ENCODE data around the gene SRCAP. TPM values are rescaled to one million over a fixed set of nuclear protein-coding genes. Genes with fewer than 3 reads are reported as not detected.
A peak's percentile ranks its signal among the peaks of the same experiment; 100 is the strongest.

The SRCAP gene
- total RNA-seq, 1 donor from 2014 or later = 91.6 TPM

DNA sequence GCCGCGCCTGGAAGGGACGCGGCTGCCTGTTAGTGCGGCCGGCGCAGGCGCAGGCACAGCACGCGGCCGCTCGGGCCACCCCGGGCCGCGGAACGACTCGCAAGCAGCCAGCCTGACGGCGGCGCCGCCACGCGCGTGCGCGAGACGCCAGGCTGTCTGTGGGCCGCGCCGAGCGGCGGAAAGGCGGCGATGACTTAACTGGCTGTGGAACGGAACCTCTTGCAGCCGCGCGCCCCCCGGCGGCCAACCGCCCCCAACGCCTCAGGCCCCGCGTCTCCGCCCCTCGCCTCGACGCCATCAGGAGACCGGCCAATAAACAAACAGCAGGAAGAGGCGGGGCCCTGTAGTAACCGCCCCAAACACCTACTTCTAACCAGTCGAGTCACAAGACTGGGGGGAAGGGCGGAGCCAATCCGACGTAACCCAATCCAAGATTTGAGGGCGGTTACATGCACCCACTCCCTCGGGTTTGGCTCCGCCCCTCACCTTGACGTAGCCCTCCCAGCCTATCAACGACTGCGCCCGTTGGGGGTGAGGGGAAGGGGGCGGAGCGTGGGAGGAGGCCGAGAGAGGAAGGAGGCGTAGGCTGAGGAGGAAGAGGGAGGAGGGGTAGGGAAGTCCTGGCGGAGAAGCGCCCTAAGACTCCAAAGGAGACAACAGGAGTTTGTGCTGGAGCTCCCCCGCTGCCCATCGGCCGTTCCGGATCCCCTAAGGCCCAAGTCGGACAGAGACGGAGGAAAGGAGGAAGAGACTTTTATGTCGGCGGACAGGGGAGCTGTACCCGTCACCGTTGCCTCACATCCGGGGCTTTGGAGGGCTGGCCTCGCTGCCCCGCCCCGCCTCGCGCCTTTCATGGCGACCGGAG lies 40.9 kb upstream of the SRCAP start, which contains the start of gene FBRS:
TSS of gene FBRS (plus strand) at position 566 of the 865 bp plus-strand sequence. CDS start 1,088 bp downstream, outside the sequence.
- Mint-ChIP-seq H3K36me3 (ENCODE audit: low read depth) (peaks cover 62% of the 10 kb centered on the region), H3K27me3 (no peaks in the 10 kb centered on the region), H3K4me3 (peak within 1 kb of the TSS; percentile 94), H3K4me1 (peaks cover 38% of the 10 kb centered on the region), H3K27ac (peak within 1 kb of the TSS; percentile 100), H3K9me3 (no peaks in the 10 kb centered on the region)
- intact Hi-C loops (cut with micrococcal nuclease) = loop anchor here (1.0 to 10.0 kb wide), 15 partner anchors 8 to 1217 kb away; partner anchors contain the start of genes CFAP119, HIRIP3, INO80E and PHKG2
- DNase-seq = peak; percentile 100

DNA sequence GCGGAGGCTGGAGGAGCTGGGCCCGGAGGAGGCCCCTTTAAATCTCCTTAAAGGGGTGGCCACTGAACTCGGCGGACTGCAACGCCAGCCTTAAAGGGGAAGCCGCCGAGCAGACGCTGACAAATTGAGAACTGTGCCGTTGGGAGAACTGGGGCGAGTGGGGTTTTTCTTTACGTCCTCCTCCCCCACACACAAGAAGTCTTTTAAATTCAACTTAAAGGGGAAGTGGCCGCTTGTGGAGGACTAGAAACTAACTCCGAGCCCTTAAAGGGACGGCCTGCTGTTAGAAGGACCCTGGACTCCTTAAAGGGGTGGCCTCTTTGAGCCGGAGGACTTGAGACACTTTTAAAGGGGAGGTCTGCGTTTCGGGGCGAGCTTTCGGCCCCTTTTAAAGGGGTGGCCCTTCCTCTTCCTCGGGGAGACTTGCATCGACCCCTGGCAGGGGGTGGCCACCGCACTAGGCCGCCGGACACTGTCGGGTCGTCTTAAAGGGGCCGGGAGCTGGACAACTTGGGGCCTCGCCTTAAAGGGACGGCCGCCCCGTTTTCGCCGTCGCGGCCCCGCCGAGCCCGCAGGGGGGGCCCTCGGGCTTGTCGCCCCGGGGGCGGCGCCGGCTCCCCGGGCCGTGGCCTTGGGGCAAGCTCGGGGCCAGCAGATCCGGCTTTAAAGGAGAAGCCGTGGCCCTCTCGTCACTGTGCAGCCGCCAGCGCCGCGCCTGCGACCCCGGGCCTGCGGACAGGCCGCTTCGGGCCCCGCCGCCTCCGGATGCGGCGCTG lies 40.1 kb upstream of the SRCAP start:
- H3K4me3 Mint-ChIP-seq = peak overlapping the region; percentile 94
- no peaks in the 10 kb centered on the region for H3K9me3 Mint-ChIP-seq
- H3K36me3 Mint-ChIP-seq (ENCODE audit: low read depth) = peaks cover 69% of the 10 kb centered on the region
- DNase-seq = no peak
- intact Hi-C loops (cut with micrococcal nuclease) = loop anchor here (1.0 to 10.0 kb wide), 15 partner anchors 9 to 1216 kb away; partner anchors contain the start of genes CFAP119, HIRIP3, INO80E and PHKG2
- no peaks in the 10 kb centered on the region for H3K27me3 Mint-ChIP-seq
- peak overlapping the region; percentile 100 for H3K27ac Mint-ChIP-seq
- H3K4me1 Mint-ChIP-seq = peaks cover 45% of the 10 kb centered on the region

- H3K4me3 Mint-ChIP-seq = peak overlapping the region; percentile 99
- peaks cover 64% of the 10 kb centered on the region for H3K36me3 Mint-ChIP-seq (ENCODE audit: low read depth)
- H3K4me1 Mint-ChIP-seq = peaks cover 41% of the 10 kb centered on the region
Measured at GRCh38 chr16:30659507-30660423, 39.2 kb upstream of the SRCAP start.

DNA sequence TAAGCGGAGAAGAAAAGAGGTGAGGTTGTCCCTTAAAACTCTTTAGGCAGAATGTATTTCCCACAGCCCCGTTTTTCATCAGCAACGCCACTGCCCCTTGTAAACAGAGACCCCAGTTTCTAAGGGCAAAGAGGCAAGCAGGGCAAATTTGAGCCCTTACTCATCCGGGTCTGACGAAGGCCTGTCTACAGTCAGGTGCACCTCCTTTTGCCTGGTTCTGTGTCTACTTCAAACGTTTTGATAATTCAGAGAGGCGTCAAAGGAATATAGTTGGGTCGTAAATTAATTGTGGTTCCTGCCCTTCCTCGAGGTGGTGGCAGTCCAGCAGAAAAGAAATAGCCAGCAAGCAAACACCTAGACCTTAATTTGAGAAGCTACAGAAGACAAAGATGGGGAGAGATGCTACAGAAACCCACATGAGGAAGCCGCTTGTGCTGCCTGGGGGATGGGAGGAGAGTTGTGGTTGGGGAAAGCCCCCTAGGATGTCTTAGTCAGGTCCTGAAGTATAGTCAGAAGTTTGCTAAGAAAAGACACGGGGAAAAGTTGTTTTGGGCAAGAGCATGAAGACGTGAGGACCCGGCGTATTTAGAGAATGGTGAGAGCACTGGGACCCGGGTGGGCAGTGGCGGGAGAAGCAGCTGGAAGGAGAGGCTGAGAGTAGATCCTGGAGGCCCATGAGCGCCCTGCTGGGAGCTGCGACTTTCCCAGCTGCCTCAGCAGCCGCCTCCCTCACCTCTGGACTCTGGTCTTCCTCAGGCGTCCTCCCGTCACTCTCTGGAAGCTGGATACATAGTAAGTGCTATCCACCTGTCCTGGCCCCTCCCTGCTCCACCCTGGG lies 38.3 kb upstream of the SRCAP start:
- no peaks in the 10 kb centered on the region for H3K9me3 Mint-ChIP-seq
- peak; percentile 93 for DNase-seq
- no peaks in the 10 kb centered on the region for H3K27me3 Mint-ChIP-seq
- peak overlapping the region; percentile 99 for H3K4me3 Mint-ChIP-seq
- peaks cover 66% of the 10 kb centered on the region for H3K36me3 Mint-ChIP-seq (ENCODE audit: low read depth)
- H3K27ac Mint-ChIP-seq = peak overlapping the region; percentile 97
- intact Hi-C loops (cut with micrococcal nuclease) = loop anchor here (1.0 kb wide), 1 partner anchor 34 kb away; no protein-coding TSS in a partner anchor
- peaks cover 42% of the 10 kb centered on the region for H3K4me1 Mint-ChIP-seq

More at GRCh38 chr16:30659507-30660423, 39.2 kb upstream of the SRCAP start:
- Mint-ChIP-seq H3K9me3 (no peaks in the 10 kb centered on the region), H3K27ac (peak overlapping the region; percentile 97), H3K27me3 (no peaks in the 10 kb centered on the region)
- peak; percentile 83 for DNase-seq
- intact Hi-C loops (cut with micrococcal nuclease) = loop anchor here (1.0 to 10.0 kb wide), 9 partner anchors 35 to 1215 kb away; partner anchors contain the start of genes CFAP119, HIRIP3, INO80E and PHKG2

GRCh38 chr16:30662449-30662848 lies 36.5 kb upstream of the SRCAP start:
- intact Hi-C loops (cut with micrococcal nuclease) = no loop called here
- peaks cover 68% of the 10 kb centered on the region for H3K36me3 Mint-ChIP-seq (ENCODE audit: low read depth)
- H3K4me3 Mint-ChIP-seq = peak overlapping the region; percentile 99
- peaks cover 31% of the 10 kb centered on the region for H3K4me1 Mint-ChIP-seq
- H3K27me3 Mint-ChIP-seq = no peaks in the 10 kb centered on the region
- H3K27ac Mint-ChIP-seq = no peak overlapping the region
- H3K9me3 Mint-ChIP-seq = no peaks in the 10 kb centered on the region
- peak; percentile 56 for DNase-seq

DNA sequence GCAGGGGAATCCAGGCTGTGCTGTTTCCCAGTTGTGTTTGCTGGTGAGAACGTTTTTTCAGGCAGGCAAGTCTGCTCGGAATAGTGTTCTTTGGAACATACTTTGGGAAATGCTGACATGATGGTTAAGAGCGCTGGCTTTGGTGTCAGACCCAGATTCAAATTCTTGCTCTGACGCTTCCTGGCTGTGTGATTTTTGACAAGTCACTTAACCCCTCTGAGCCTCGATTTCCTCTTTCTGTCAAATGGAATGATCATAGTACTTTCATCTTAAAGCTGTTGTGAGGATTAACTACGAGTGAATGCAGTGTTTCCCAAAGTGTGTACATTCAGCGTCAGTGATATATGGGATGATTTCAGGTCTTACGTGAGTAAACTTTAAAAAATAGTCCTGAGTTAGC lies 35.9 kb upstream of the SRCAP start:
- peak overlapping the region; percentile 65 for H3K27ac Mint-ChIP-seq
- intact Hi-C loops (cut with micrococcal nuclease) = no loop called here
- H3K36me3 Mint-ChIP-seq (ENCODE audit: low read depth) = peaks cover 71% of the 10 kb centered on the region
- H3K27me3 Mint-ChIP-seq = no peaks in the 10 kb centered on the region
- H3K9me3 Mint-ChIP-seq = no peaks in the 10 kb centered on the region
- DNase-seq = no peak
- H3K4me1 Mint-ChIP-seq = peaks cover 29% of the 10 kb centered on the region
- peak overlapping the region; percentile 29 for H3K4me3 Mint-ChIP-seq

- peak overlapping the region; percentile 9 for H3K4me3 Mint-ChIP-seq
- intact Hi-C loops (cut with micrococcal nuclease) = no loop called here
- H3K4me1 Mint-ChIP-seq = peaks cover 29% of the 10 kb centered on the region
- no peaks in the 10 kb centered on the region for H3K9me3 Mint-ChIP-seq
- H3K36me3 Mint-ChIP-seq (ENCODE audit: low read depth) = peaks cover 71% of the 10 kb centered on the region
- DNase-seq = no peak
- H3K27me3 Mint-ChIP-seq = no peaks in the 10 kb centered on the region
- H3K27ac Mint-ChIP-seq = peak overlapping the region; percentile 17
Measured at GRCh38 chr16:30663820-30664219, 35.2 kb upstream of the SRCAP start.

DNA sequence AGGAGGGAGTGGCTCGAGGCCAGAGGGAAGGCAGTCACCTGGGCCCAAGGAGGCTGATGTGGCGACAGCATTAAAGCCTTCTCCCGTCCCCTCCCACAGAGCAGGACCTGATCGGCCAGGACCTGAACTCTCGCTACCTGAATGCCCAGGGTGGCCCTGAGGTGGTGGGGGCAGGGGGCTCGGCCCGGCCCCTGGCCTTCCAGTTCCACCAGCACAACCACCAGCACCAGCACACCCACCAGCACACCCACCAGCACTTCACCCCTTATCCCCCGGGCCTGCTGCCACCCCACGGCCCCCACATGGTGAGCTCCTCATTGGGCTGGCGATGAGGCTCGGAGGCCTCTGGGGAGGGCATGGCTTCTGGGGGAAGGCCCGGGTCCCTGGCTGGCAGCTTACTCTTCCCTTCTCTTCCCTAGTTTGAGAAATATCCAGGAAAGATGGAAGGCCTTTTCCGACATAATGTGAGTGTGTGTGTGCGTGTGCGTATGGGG lies 34.3 kb upstream of the SRCAP start:
- Mint-ChIP-seq H3K4me1 (peaks cover 29% of the 10 kb centered on the region), H3K36me3 (ENCODE audit: low read depth) (peaks cover 73% of the 10 kb centered on the region), H3K4me3 (no peak overlapping the region), H3K9me3 (no peaks in the 10 kb centered on the region), H3K27ac (peak overlapping the region; percentile 45), H3K27me3 (no peaks in the 10 kb centered on the region)
- no peak for DNase-seq
- intact Hi-C loops (cut with micrococcal nuclease) = no loop called here

DNA sequence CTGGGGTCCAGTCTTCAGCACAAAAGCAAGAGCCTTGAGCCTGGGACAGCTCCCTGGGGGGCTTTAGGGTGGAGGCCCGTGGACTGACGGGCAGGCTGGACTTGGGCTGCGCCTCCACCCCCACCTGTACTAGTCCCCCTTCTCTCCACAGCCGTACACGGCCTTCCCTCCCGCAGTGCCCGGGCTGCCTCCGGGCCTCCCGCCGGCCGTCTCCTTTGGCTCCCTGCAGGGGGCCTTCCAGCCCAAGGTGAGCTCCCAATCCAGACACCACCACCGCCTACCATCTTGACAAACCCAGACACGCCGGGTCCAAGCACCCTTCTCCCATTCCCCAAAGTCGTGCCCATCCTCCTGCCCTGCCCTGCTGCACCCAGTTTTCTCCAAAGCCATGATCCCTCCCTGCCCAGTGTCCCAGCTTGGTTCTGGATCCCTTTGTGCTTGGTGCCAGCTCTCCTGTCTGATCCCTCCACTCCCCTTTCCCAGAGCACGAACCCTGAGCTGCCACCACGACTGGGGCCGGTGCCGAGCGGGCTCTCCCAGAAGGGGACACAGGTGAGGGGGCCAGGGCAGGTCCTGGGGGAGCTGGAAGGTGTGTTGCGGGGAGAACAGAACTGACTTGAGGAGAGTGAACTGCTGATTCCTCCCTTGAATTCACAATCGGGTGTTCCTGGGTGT lies 33.7 kb upstream of the SRCAP start:
- H3K27ac Mint-ChIP-seq = peak overlapping the region; percentile 45
- H3K27me3 Mint-ChIP-seq = no peaks in the 10 kb centered on the region
- no peaks in the 10 kb centered on the region for H3K9me3 Mint-ChIP-seq
- intact Hi-C loops (cut with micrococcal nuclease) = no loop called here
- DNase-seq = no peak
- H3K36me3 Mint-ChIP-seq (ENCODE audit: low read depth) = peaks cover 75% of the 10 kb centered on the region
- H3K4me3 Mint-ChIP-seq = no peak overlapping the region
- peaks cover 29% of the 10 kb centered on the region for H3K4me1 Mint-ChIP-seq

GRCh38 chr16:30665830-30666190 lies 33.2 kb upstream of the SRCAP start:
- Mint-ChIP-seq H3K27me3 (no peaks in the 10 kb centered on the region), H3K27ac (peak overlapping the region; percentile 32), H3K9me3 (no peaks in the 10 kb centered on the region), H3K36me3 (ENCODE audit: low read depth) (peaks cover 73% of the 10 kb centered on the region), H3K4me1 (peaks cover 25% of the 10 kb centered on the region), H3K4me3 (no peak overlapping the region)
- no peak for DNase-seq
- intact Hi-C loops (cut with micrococcal nuclease) = no loop called here

DNA sequence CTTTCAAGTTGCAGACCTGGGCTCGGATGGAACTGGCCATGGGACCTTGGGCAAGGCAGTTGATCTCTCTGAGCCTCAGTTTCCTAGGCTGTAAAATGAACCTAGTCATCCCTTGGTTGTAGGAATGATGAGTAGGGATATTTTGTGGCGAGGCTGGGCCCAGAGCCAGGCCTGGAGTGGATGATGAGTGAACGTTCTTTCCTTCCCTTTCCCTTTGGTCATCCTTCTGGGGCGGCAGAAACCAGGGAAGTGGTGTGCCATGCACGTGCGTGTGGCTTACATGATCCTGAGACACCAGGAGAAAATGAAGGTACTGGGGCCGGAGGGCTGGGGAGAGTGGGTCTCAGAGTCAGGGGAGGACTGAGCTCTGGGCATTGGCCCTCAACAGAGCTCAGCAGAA lies 32.3 kb upstream of the SRCAP start:
- Mint-ChIP-seq H3K36me3 (ENCODE audit: low read depth) (peaks cover 67% of the 10 kb centered on the region), H3K27me3 (no peaks in the 10 kb centered on the region), H3K27ac (no peak overlapping the region), H3K4me1 (peaks cover 18% of the 10 kb centered on the region), H3K4me3 (no peak overlapping the region), H3K9me3 (no peaks in the 10 kb centered on the region)
- no peak for DNase-seq
- intact Hi-C loops (cut with micrococcal nuclease) = no loop called here

GRCh38 chr16:30667361-30667905 lies 31.5 kb upstream of the SRCAP start:
- H3K4me3 Mint-ChIP-seq = no peak overlapping the region
- H3K9me3 Mint-ChIP-seq = no peaks in the 10 kb centered on the region
- no peak overlapping the region for H3K27ac Mint-ChIP-seq

More at GRCh38 chr16:30667361-30667905, 31.5 kb upstream of the SRCAP start:
- no peaks in the 10 kb centered on the region for H3K27me3 Mint-ChIP-seq
- DNase-seq = no peak
- intact Hi-C loops (cut with micrococcal nuclease) = no loop called here
- peaks cover 64% of the 10 kb centered on the region for H3K36me3 Mint-ChIP-seq (ENCODE audit: low read depth)
- peaks cover 13% of the 10 kb centered on the region for H3K4me1 Mint-ChIP-seq

Measured in activated CD4-positive, alpha-beta T cell treated with anti-CD3 and anti-CD28 coated beads, Interleukin-2, amount 10 ng/mL, durations not matched to agents 24 days and 14 days (primary cell).